ENCODE results near the gene DUS4L. TPM values are rescaled to one million over a fixed set of nuclear protein-coding genes. Genes with fewer than 3 reads are reported as not detected.

DUS4L gene
- total RNA-seq, 4 donors from 2014 or later = 6.6 to 14.5 (median 9.4) TPM

DNA sequence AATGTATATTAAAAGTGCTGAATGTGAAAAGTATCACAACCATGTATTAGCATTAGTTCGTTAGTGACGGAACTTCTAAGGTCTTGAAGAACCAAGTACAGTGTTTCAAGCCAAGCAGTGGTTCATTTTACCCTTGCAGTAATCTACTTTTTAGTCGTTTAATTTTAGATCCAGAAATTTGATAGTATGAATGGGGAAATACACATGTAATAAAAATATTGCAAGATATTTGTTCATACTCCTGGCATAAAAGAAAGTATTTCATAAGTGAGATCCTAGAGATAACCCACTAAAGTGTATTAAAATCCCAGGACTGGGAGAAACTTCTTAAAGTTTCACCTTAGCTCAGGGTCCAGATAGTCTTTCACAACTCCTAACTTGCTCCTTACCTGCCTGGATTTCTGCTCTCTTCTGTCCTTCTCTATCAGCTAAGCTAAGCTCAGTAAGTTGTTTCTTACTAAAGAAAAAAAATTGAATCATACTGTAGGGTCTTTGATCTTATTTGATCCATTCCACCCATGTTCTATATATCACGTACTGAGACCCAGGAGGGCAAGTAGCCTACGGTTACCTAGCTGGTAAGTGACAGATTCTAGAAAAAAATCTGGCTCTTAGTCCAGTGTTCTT, 17.7 kb downstream of the DUS4L start:
- intact Hi-C loops (cut with DNase I; ENCODE audit: low total_unique reads) = no loop called here
- no peak overlapping the region for H3K4me3 ChIP-seq (ENCODE audit: low read depth, poor library complexity, severe bottlenecking)
- DNase-seq (ENCODE audit: low spot score in 2 of 2) = no peak
- whole genome bisulfite sequencing, 2 donors = 32 to 35% methylated on average over 5 of the region's 5 CpGs
- TF ChIP-seq, protein P1, sequence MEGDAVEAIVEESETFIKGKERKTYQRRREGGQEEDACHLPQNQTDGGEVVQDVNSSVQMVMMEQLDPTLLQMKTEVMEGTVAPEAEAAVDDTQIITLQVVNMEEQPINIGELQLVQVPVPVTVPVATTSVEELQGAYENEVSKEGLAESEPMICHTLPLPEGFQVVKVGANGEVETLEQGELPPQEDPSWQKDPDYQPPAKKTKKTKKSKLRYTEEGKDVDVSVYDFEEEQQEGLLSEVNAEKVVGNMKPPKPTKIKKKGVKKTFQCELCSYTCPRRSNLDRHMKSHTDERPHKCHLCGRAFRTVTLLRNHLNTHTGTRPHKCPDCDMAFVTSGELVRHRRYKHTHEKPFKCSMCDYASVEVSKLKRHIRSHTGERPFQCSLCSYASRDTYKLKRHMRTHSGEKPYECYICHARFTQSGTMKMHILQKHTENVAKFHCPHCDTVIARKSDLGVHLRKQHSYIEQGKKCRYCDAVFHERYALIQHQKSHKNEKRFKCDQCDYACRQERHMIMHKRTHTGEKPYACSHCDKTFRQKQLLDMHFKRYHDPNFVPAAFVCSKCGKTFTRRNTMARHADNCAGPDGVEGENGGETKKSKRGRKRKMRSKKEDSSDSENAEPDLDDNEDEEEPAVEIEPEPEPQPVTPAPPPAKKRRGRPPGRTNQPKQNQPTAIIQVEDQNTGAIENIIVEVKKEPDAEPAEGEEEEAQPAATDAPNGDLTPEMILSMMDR (IDR thresholded peaks at IDR 0.05) = no peak
- TF ChIP-seq POLR2A (IDR thresholded peaks at IDR 0.05) = no peak

DNA sequence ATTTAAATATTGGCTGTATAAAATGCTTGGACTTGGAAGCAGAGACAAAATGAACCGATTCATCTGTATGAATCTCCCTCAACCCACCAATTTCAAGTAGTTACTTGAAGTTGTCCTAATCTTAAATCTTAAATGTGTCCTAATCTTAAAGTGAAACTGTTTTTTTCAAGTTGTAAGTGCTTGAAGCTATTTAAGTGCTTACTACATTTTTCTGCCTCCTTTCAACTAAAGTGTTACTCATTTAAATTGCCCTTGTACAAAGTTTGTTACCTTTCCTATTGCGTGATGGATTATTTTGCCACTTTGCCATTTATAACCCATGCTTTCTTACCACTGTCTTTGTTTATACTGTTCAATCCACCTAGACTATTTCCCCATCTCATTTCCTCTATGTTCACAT, 19.1 kb downstream of the DUS4L start:
- H3K4me3 ChIP-seq (ENCODE audit: low read depth, poor library complexity, severe bottlenecking) = no peak overlapping the region
- 58 to 66% methylated on average over 2 of the region's 2 CpGs for WGBS, 2 donors
- no peak for TF ChIP-seq POLR2A (IDR thresholded peaks at IDR 0.05)
- TF ChIP-seq, protein P1 (IDR thresholded peaks at IDR 0.05) = no peak
- intact Hi-C loops (cut with DNase I; ENCODE audit: low total_unique reads) = no loop called here
- no peak for DNase-seq (ENCODE audit: low spot score in 2 of 2)

DNA sequence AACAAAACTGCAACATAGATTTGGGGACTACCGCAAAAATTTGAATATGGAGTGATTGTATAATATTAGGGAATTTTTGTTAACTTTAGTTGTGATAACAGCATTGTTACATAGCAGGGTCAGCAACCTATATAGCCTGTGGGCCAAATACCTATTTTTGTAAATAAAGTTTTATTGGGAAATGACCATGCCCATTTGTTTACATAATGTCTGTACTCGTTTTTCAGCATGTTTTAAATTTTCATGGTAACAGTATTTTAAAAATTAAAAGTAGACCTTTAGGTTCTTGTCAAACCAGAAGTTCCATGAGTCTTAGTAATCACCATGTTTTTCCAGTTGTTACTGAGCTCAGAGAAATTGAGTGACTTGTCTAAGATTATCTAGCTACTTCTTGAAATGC, 20.9 kb downstream of the DUS4L start:
- H3K4me3 ChIP-seq (ENCODE audit: low read depth, poor library complexity, severe bottlenecking) = no peak overlapping the region
- intact Hi-C loops (cut with DNase I; ENCODE audit: low total_unique reads) = no loop called here
- 81 to 83% methylated on average over 2 of the region's 2 CpGs for WGBS, 2 donors
- DNase-seq (ENCODE audit: low spot score in 2 of 2) = no peak
- TF ChIP-seq, protein P1 (IDR thresholded peaks at IDR 0.05) = no peak

DNA sequence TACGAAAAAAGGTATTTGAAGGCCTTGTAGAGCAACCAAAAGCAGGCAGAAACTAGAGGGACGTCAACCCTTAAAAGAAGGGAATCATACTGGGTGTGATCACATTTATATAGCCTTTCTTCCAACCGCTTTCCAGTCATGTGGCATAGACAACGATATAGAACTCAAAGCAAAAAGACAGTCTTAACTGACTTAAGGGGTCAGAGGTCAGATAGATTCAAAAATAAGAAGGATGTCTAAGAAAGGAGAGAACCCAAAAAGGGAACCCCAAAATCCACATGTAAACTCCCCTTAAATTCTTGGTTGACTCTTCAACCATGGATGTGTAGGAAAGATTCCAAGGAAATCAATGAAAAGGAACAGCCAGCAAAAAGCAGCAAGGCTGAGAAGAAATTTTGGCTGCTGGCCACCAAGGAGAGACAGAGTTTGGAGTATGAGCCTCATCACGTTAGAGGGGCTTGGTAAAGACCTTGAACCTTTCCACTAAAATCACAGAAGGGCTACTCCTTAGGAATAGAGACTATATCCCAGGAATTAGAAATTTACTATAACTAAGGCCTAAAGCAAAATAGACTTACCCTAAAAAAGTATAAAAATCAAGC, 24.9 kb downstream of the DUS4L start:
- no peak overlapping the region for H3K4me3 ChIP-seq (ENCODE audit: low read depth, poor library complexity, severe bottlenecking)
- no peak for DNase-seq (ENCODE audit: low spot score in 2 of 2)
- TF ChIP-seq POLR2A (IDR thresholded peaks at IDR 0.05) = no peak
- WGBS, 2 donors = 94% methylated on average over 5 of the region's 5 CpGs
- intact Hi-C loops (cut with DNase I; ENCODE audit: low total_unique reads) = no loop called here

DNA sequence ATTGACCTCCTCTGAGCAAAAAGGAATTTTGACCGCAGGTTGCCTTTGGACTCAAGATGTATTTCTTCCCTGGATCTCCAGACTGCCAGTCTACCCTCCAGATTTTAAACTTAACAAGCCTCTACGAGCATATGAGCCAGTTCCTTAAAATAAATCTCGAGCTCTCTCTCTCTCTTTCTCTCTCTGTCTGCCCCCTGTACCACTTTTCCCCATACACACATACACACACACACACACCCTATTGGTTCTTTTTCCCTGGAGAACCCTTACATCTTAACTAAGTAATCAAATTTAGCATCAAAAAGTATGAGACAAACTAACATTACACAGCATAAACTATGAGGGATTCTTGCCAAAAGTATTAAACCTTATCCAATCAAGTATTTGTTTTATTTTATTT, 27.6 kb downstream of the DUS4L start:
- WGBS, 2 donors = 88 to 96% methylated on average over 3 of the region's 3 CpGs
- intact Hi-C loops (cut with DNase I; ENCODE audit: low total_unique reads) = no loop called here
- TF ChIP-seq POLR2A (IDR thresholded peaks at IDR 0.05) = no peak
- TF ChIP-seq, protein P1 (IDR thresholded peaks at IDR 0.05) = no peak
- DNase-seq (ENCODE audit: low spot score in 2 of 2) = no peak
- no peak overlapping the region for H3K4me3 ChIP-seq (ENCODE audit: low read depth, poor library complexity, severe bottlenecking)

DNA sequence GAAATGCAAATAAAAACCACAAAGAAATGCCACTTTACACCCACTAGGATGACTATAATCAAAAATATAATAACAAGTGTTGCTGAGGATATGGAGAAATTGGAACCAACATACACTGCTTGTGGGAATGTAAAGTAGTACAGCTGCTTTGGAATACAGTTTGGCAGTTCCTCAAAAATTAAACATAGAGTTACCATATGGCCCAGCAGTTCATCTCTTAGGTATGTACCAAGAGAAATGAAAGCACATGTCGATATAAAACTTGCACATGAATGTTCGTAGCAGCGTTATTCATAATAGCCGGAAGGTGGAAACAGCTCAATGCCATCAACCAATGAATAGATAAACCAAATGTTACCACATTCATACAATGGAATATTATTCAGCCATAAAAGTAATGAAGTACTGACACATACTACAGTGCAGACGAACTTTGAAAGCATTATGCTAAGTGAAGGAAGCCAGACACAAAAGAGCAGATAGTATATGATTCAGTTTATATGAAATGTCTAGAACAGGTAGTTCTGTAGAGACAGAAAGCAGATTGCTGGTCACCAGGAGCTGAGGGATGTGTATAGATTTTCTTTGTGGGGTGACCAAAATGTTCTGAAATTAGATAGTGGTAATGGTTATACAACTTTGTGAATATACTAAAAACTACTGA, 28.7 kb downstream of the DUS4L start:
- intact Hi-C loops (cut with DNase I; ENCODE audit: low total_unique reads) = no loop called here
- H3K4me3 ChIP-seq (ENCODE audit: low read depth, poor library complexity, severe bottlenecking) = no peak overlapping the region
- WGBS, 2 donors = 80 to 85% methylated on average over 5 of the region's 5 CpGs
- no peak for TF ChIP-seq POLR2A (IDR thresholded peaks at IDR 0.05)
- TF ChIP-seq, protein P1 (IDR thresholded peaks at IDR 0.05) = no peak
- no peak for DNase-seq (ENCODE audit: low spot score in 2 of 2)

Data from lower leg skin (tissue), 4 donors.